Measurements from ENCODE around the gene PPIL4. TPM values are rescaled to one million over a fixed set of nuclear protein-coding genes. Genes with fewer than 3 reads are reported as not detected.

The PPIL4 gene
- total and polyA plus RNA-seq, 2 of the 13 experiments (the other 11 are each of a cell fraction or from before 2014, with no cell fraction given), result 5.5 to 46.0 TPM

DNA sequence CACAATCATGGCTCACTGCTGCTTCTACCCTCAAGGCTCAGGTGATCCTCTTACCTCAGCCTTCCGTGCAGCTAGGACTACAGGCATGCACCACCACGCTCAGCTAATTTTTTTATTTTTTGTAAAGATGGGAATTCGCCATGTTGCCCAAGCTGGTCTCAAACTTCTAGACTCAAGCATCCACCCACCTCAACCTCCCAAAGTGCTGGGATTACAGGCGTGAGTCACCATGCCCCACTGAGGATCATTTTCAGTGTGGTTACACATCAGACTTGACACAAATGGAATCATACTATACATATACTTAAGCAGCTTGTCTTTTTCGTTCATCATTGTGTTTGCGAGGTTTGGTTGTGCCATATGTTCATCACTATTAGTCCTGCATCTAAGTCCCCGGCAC, 87.6 kb downstream of the PPIL4 start:
- CTCF ChIA-PET (ENCODE audit: low intra/inter-chr PET ratio, low total read pairs), result no interaction called here
- Histone ChIP-seq H3K79me2 (ENCODE audit: insufficient read depth, low read length) (no peaks in the 10 kb centered on the region), H3K4me3 (replicated peaks in 1 of 3; ENCODE audit: insufficient read depth in 1 of 3, low read depth in 2 of 3, low read length in 3 of 3) (no peak overlapping the region), H4K20me1 (ENCODE audit: insufficient read depth, low read length) (no peaks in the 10 kb centered on the region), H3K27me3 (ENCODE audit: control insufficient read depth in 1 of 2, insufficient read depth in 2 of 2, low read length in 2 of 2) (no peaks in the 10 kb centered on the region), H3K4me1 (ENCODE audit: insufficient read depth, low read length) (peaks cover 21% of the 10 kb centered on the region), H3K9me3 (ENCODE audit: low read length) (no peaks in the 10 kb centered on the region), H3K9ac (ENCODE audit: insufficient read depth, low read depth, low read length) (no peak overlapping the region), H3K4me2 (ENCODE audit: low read depth, low read length) (no peak overlapping the region), H2AFZ (ENCODE audit: low read length) (no peak overlapping the region), H3K27ac (ENCODE audit: extremely low read length, insufficient read depth, low read length) (no peak overlapping the region), H3K36me3 (replicated peaks in 1 of 2; ENCODE audit: control insufficient read depth in 1 of 2, insufficient read depth in 2 of 2, low read length in 2 of 2) (no peaks in the 10 kb centered on the region; a peak in 1 of 5 replicates)
- in situ Hi-C loops (cut with HindIII; ENCODE audit: extremely low pct_ligation_motif_present, low pct_unique_long_range_greater_than_20kb), result no loop called here
- FAIRE-seq (no peak), DNase-seq (ENCODE audit: low spot score) (no peak), ATAC-seq (no peak)
- 96% methylated on average over 7 of the region's 7 CpGs for WGBS (ENCODE audit: low lambda C conversion rate)
- BruUV-seq (replicated peaks), result no TSS peak
- POLR2A ChIA-PET, result no interaction called here
- intact Hi-C loops (cut with micrococcal nuclease; ENCODE audit: unreplicated experiment), result no loop called here
- TF ChIP-seq, protein P1, sequence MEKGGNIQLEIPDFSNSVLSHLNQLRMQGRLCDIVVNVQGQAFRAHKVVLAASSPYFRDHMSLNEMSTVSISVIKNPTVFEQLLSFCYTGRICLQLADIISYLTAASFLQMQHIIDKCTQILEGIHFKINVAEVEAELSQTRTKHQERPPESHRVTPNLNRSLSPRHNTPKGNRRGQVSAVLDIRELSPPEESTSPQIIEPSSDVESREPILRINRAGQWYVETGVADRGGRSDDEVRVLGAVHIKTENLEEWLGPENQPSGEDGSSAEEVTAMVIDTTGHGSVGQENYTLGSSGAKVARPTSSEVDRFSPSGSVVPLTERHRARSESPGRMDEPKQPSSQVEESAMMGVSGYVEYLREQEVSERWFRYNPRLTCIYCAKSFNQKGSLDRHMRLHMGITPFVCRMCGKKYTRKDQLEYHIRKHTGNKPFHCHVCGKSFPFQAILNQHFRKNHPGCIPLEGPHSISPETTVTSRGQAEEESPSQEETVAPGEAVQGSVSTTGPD (CRISPR knock-in tag; IDR thresholded peaks at IDR 0.05), result no peak
- TF ChIP-seq TFDP2 (CRISPR knock-in tag; IDR thresholded peaks at IDR 0.05) (no peak), TCF7 (IDR thresholded peaks at IDR 0.05; ENCODE audit: low read depth) (no peak), ATAD3A (CRISPR knock-in tag; IDR thresholded peaks at IDR 0.05) (no peak), KAT2B (IDR thresholded peaks at IDR 0.05; ENCODE audit: borderline replicate concordance, low read depth, low read length) (no peak)

DNA sequence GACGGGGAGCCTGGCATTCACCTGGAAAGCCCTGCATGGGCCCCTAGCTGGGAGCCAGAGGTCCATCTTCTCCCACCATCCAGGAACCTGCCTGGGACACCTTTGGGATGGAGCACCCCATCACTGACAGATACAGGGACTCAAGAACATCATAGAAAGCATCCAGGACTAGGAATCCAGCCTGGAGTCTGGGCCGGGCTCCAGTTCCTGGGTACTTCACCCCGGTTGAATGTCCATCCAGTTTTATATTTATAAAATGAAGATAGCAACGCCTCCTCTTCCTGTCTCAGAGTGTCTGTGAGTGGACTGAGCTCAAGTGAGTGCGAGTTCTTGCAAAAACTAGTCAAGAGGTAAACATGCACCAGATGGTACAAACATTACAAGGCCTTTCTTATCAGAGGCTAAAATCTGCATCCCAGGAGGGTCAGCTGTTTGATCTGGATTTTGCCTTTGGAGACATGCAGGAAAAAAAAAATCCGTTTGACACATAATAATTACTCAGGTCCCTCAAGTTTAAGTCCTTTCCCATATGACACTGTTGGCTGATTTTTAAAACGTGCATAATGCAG, 88.4 kb downstream of the PPIL4 start:
- Histone ChIP-seq H3K36me3 (replicated peaks in 1 of 2; ENCODE audit: control insufficient read depth in 1 of 2, insufficient read depth in 2 of 2, low read length in 2 of 2) (no peaks in the 10 kb centered on the region; a peak in 1 of 5 replicates), H3K27ac (ENCODE audit: extremely low read length, insufficient read depth, low read length) (no peak overlapping the region), H3K9ac (ENCODE audit: insufficient read depth, low read depth, low read length) (no peak overlapping the region), H3K4me2 (ENCODE audit: low read depth, low read length) (no peak overlapping the region), H2AFZ (ENCODE audit: low read length) (no peak overlapping the region), H3K4me3 (replicated peaks in 1 of 3; ENCODE audit: insufficient read depth in 1 of 3, low read depth in 2 of 3, low read length in 3 of 3) (no peak overlapping the region), H3K27me3 (ENCODE audit: control insufficient read depth in 1 of 2, insufficient read depth in 2 of 2, low read length in 2 of 2) (no peaks in the 10 kb centered on the region), H3K4me1 (ENCODE audit: insufficient read depth, low read length) (peaks cover 23% of the 10 kb centered on the region), H4K20me1 (ENCODE audit: insufficient read depth, low read length) (no peaks in the 10 kb centered on the region), H3K79me2 (ENCODE audit: insufficient read depth, low read length) (no peaks in the 10 kb centered on the region), H3K9me3 (ENCODE audit: low read length) (no peaks in the 10 kb centered on the region)
- ChIA-PET POLR2A (no interaction called here), CTCF (ENCODE audit: low intra/inter-chr PET ratio, low total read pairs) (no interaction called here)
- DNase-seq (ENCODE audit: low spot score) (no peak), FAIRE-seq (no peak), ATAC-seq (no peak)
- WGBS (ENCODE audit: low lambda C conversion rate), result 82% methylated on average over 7 of the region's 7 CpGs
- TF ChIP-seq TSC22D2 (CRISPR knock-in tag; IDR thresholded peaks at IDR 0.05; ENCODE audit: borderline replicate concordance) (no peak), KAT7 (CRISPR knock-in tag; IDR thresholded peaks at IDR 0.05; ENCODE audit: borderline replicate concordance) (no peak)
- TF ChIP-seq, protein P2, sequence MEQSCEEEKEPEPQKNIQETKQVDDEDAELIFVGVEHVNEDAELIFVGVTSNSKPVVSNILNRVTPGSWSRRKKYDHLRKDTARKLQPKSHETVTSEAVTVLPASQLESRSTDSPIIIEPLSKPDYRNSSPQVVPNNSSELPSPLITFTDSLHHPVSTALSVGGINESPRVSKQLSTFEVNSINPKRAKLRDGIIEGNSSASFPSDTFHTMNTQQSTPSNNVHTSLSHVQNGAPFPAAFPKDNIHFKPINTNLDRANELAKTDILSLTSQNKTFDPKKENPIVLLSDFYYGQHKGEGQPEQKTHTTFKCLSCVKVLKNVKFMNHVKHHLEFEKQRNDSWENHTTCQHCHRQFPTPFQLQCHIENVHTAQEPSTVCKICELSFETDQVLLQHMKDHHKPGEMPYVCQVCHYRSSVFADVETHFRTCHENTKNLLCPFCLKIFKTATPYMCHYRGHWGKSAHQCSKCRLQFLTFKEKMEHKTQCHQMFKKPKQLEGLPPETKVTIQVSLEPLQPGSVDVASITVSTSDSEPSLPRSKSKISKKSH (CRISPR knock-in tag; IDR thresholded peaks at IDR 0.05; ENCODE audit: borderline replicate concordance), result no peak
- intact Hi-C loops (cut with micrococcal nuclease; ENCODE audit: unreplicated experiment) (no loop called here), in situ Hi-C loops (cut with HindIII; ENCODE audit: extremely low pct_ligation_motif_present, low pct_unique_long_range_greater_than_20kb) (no loop called here)
- BruUV-seq (replicated peaks), result no TSS peak
